ENCODE measurements around the gene NFIB. TPM values are rescaled to one million over a fixed set of nuclear protein-coding genes. Genes with fewer than 3 reads are reported as not detected.

The NFIB gene
- total RNA-seq, 4 donors from 2014 or later, result 85.3 to 173 (median 115) TPM

GRCh38 chr9:14219850-14220249 lies 94.1 kb downstream of the NFIB start:
- Histone ChIP-seq H3K27ac (peak overlapping the region; percentile 56 to 67), H3K36me3 (no peaks in the 10 kb centered on the region), H3K4me3 (no peak overlapping the region), H3K9me3 (no peaks in the 10 kb centered on the region), H3K4me1 (peaks cover 0 to 3% of the 10 kb centered on the region in 2 donors), H3K27me3 (no peaks in the 10 kb centered on the region)
- intact Hi-C loops (cut with DNase I; ENCODE audit: low total_unique reads), result no loop called here
- no peak for DNase-seq
- TF ChIP-seq POLR2A (IDR thresholded peaks at IDR 0.05), result no peak
- no peak for TF ChIP-seq CTCF (IDR thresholded peaks at IDR 0.05)

GRCh38 chr9:14218253-14218652 lies 95.7 kb downstream of the NFIB start:
- peaks cover 0 to 3% of the 10 kb centered on the region in 2 donors for H3K4me1 ChIP-seq
- no peaks in the 10 kb centered on the region for H3K27me3 ChIP-seq
- H3K36me3 ChIP-seq, result no peaks in the 10 kb centered on the region
- intact Hi-C loops (cut with DNase I; ENCODE audit: low total_unique reads), result no loop called here
- H3K4me3 ChIP-seq, result no peak overlapping the region
- no peak for DNase-seq
- H3K27ac ChIP-seq, result peak overlapping the region; percentile 22 to 43
- TF ChIP-seq POLR2A (IDR thresholded peaks at IDR 0.05) (no peak), CTCF (IDR thresholded peaks at IDR 0.05) (no peak)
- H3K9me3 ChIP-seq, result no peaks in the 10 kb centered on the region

- no peak overlapping the region for H3K27ac ChIP-seq
- intact Hi-C loops (cut with DNase I; ENCODE audit: low total_unique reads), result no loop called here
- H3K27me3 ChIP-seq, result no peaks in the 10 kb centered on the region
- TF ChIP-seq POLR2A (IDR thresholded peaks at IDR 0.05) (no peak), CTCF (IDR thresholded peaks at IDR 0.05) (no peak)
- no peak overlapping the region for H3K4me3 ChIP-seq
- DNase-seq, result no peak
- no peaks in the 10 kb centered on the region for H3K36me3 ChIP-seq
- no peaks in the 10 kb centered on the region for H3K4me1 ChIP-seq
- no peaks in the 10 kb centered on the region for H3K9me3 ChIP-seq
These were observed 97.2 kb downstream of the NFIB start for GRCh38 chr9:14216612-14217194.

- Histone ChIP-seq H3K4me1 (no peaks in the 10 kb centered on the region), H3K4me3 (no peak overlapping the region), H3K27ac (no peak overlapping the region), H3K36me3 (no peaks in the 10 kb centered on the region), H3K9me3 (no peaks in the 10 kb centered on the region), H3K27me3 (no peaks in the 10 kb centered on the region)
- no peak for TF ChIP-seq POLR2A (IDR thresholded peaks at IDR 0.05)
- TF ChIP-seq CTCF (IDR thresholded peaks at IDR 0.05), result no peak
- no peak for DNase-seq
- intact Hi-C loops (cut with DNase I; ENCODE audit: low total_unique reads), result no loop called here
These were observed 98.3 kb downstream of the NFIB start for GRCh38 chr9:14215614-14216013.

- Histone ChIP-seq H3K27ac (no peak overlapping the region), H3K36me3 (no peaks in the 10 kb centered on the region), H3K9me3 (no peaks in the 10 kb centered on the region), H3K4me3 (no peak overlapping the region), H3K4me1 (no peaks in the 10 kb centered on the region), H3K27me3 (no peaks in the 10 kb centered on the region)
- TF ChIP-seq CTCF (IDR thresholded peaks at IDR 0.05), result no peak
- no peak for TF ChIP-seq POLR2A (IDR thresholded peaks at IDR 0.05)
- no peak for DNase-seq
- intact Hi-C loops (cut with DNase I; ENCODE audit: low total_unique reads), result no loop called here
These were observed 99.2 kb downstream of the NFIB start for GRCh38 chr9:14214693-14215092.

Data from uterus (tissue), 4 donors.